IPS-11a (cell line): ENCODE data around the gene NTM.
"Not testable (repeated sequence)": the region's sequence is repeated elsewhere in the genome, so short reads cannot be mapped to it uniquely, and the experiment has no call there.

Experiments used
- H3K4me3 ChIP-seq: one replicate; pipeline ENCODE4 v1.5.1; 2013; ENCODE audit warnings: low read depth, low read length, control low read depth

NTM gene

GRCh38 chr11:131370090-131370751 is at the start of gene NTM:
Gene NTM (plus strand): TSS chr11:131370615.
- H3K4me3 ChIP-seq: no peak within 1 kb of the TSS

GRCh38 chr11:131324921-131325570 is 45.4 kb upstream of the NTM start:
- no peak overlapping the region for H3K4me3 ChIP-seq

DNA sequence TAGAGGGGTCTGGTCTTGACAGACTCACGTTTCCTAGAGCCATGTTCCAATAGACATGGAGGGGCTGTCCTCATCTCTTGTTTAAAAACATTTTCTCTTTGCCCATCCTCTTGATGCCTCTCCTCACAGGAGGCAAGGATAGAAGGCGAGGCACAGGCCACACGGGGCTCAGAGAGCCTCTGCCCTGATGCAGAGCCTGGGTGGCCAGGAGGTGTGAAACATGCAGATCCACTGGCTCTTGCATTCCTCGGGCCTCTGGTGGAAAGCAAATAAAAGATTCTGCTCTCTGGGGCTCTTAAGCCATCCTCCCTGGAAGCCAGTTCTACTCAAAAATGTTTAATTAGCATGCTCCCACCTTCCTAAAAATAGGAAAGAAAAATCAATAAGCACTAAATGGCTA is 43.6 kb upstream of the NTM start:
- no peak overlapping the region for H3K4me3 ChIP-seq

DNA sequence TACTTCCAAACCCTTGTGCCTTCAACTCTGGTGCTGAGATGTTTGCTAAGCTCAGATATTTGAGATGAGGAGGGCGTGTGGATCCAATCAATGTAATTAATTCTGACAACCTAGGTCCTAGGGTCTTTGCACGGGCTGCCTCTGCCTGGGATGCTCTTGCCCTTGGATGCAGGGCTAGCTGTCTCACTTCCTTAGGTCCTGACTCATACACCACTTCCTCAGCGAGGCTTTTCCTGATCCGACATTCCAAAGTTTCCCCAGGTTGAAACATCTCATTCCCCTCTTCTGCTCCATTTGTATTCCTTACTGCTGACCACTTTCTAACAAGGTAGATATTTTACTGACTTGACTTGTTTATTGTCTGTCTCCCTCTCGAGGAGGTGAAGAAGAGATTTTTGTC is 43.0 kb upstream of the NTM start:
- H3K4me3 ChIP-seq: no peak overlapping the region

- H3K4me3 ChIP-seq: no peak overlapping the region
Observed at GRCh38 chr11:131328843-131329242, 41.6 kb upstream of the NTM start.

DNA sequence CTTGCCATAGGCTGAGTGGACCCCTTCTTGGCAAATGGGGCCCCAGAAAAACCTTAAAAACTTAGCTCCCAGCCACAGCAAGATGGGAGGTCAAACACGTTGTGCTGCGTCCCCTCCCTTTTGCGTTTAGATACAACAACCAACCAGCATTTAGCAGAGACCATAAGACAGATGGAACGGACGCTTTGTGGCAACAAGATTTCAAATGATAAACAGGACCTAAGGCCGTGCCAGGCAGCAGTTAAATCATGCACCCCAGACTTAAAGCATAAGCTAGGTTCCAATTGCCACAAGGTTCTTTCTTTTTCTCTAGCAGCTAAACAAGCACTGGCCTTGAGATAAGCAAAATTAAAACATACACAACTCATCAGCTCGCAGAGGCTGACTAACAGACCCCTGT is 39.4 kb upstream of the NTM start:
- H3K4me3 ChIP-seq: no peak overlapping the region

- no peak overlapping the region for H3K4me3 ChIP-seq
Observed at GRCh38 chr11:131331546-131331945, 38.9 kb upstream of the NTM start.

- H3K4me3 ChIP-seq: no peak overlapping the region
Observed at GRCh38 chr11:131334601-131335000, 35.8 kb upstream of the NTM start.

GRCh38 chr11:131341900-131342299 is 28.5 kb upstream of the NTM start:
- H3K4me3 ChIP-seq: not testable (repeated sequence)

GRCh38 chr11:131342442-131342841 is 28.0 kb upstream of the NTM start:
- not testable (repeated sequence) for H3K4me3 ChIP-seq

GRCh38 chr11:131345406-131345805 is 25.0 kb upstream of the NTM start:
- no peak overlapping the region for H3K4me3 ChIP-seq

DNA sequence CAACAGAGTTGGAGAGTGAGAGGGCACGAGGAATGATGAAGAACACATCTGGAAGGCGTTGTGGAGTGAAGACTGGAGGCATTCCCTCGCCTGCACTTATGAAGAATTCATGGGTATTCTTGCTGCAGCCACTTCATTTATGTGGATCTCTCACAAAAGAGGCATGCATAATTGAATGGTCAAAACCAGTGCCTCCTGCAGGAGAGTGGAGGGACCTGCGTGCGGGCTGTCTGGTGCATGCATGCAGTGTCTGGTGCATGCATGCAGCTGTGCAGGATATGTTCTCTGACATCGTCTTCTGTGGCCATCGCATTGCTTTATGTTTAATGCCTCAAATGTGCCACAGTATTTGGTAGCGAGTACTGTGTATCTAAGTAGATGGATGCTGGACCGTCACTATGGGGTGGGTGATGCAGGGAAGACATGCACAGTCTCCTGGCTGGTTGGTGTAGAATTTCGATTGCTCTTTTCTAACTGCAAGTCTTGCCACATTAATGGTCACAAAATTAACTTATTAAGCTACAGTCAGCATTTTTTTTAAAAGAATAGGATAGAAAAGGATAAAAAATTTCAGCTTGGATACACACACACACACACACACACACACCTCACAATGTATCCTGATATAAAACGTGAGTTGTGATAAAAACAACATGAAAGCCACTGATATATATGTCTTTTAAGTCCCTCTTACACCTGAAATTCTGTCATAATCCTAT is 20.9 kb upstream of the NTM start:
- H3K4me3 ChIP-seq: no peak overlapping the region

GRCh38 chr11:131350872-131351271 is 19.5 kb upstream of the NTM start:
- no peak overlapping the region for H3K4me3 ChIP-seq

DNA sequence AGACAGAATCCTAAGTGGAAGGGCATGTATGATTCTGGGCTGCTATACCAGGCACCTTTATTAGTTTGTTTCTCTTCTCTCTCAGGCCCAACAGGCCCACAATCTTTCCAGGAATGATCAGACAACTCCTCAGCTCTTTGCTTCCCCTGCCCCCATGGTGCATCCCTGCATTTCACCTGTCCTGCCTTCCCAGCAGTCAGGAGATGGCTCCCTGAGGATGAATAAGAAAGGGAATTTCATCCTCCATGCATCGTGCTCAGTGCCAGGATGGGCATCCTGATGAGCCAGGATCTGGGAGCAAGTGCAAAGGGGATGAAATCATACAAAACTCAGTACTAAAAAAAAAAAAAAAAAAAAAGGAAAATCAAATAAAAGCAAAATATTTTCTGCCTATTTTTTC is 18.6 kb upstream of the NTM start:
- no peak overlapping the region for H3K4me3 ChIP-seq

GRCh38 chr11:131353766-131354165 is 16.6 kb upstream of the NTM start:
- H3K4me3 ChIP-seq: no peak overlapping the region

DNA sequence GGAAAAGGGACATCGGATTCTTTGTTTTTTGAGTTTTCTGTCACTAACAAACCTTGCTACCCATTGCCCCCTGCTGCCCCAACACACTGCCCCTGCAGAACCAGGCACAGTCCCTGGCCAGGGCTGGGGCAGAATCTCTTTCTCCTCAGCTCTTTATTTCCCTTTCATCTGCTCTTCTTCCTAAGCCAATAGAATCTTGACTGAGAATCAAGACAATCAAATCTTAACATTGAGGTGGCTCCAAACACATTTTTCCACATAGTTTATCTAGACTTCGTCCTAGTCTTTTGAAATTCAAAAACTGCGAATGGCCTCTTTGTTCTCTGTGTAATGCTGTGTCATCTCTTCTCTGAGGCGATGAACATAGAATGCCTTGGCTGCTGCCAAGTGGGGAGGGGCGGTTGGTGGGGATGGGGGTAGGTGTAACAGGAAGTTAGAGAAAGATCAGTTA is 16.1 kb upstream of the NTM start:
- H3K4me3 ChIP-seq: no peak overlapping the region

- no peak overlapping the region for H3K4me3 ChIP-seq
Observed at GRCh38 chr11:131356206-131356605, 14.2 kb upstream of the NTM start.

- H3K4me3 ChIP-seq: no peak overlapping the region
Observed at GRCh38 chr11:131365329-131365930, 5.0 kb upstream of the NTM start.

DNA sequence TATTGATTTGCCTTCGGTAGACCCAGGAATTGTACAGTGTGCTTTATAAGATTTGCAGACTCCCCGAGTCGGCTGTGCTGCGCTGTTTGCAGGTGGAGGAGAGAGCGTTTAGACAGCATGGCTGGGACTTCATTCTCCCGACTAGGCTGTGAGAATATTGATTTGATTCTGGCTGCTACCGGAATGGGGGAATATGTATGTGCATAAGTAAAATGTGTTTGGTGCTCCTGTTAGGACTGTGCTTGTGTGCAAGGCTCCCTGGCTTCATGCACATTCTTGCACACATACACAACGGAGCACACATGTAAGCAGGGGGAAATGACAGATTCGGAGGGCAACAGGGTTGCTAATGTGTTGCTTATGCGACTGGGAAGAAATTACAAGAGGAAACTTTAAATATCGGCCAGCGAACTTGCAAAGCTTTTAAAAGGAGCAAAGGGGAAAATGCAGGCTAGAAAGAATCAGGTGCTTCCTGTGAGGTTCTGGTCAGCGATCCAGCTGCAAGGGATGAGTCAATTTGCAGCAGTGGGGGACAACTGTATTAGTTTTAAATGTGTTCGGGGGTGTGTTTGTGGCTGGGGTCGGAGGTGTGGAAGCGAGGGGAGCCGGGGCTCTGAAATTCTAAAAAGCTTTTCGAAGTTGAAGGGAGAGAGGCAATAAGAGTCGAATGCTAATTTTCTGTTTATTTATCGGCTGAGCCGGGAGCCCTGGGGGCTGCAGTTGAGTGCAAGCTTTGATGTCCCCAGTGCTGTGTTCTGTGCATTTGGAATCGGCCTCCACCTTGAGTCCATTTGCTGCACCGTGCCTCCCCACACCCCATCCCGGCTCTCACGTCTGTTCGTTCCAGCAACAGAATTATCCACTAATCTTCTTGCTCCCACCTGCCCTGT is 731 bp downstream of the NTM start:
- no peak overlapping the region for H3K4me3 ChIP-seq

- H3K4me3 ChIP-seq: no peak overlapping the region
Observed at GRCh38 chr11:131371791-131372104, 1.3 kb downstream of the NTM start.
